Fibroblast of peridontal ligament (primary cell): ENCODE data around the gene GUCY2C.

Experiments used
- DNase-seq: peaks from one replicate; pipeline ENCODE4 v3.0.0-alpha.2; 2010; ENCODE audit errors: extremely low read depth

Gene GUCY2C

DNA sequence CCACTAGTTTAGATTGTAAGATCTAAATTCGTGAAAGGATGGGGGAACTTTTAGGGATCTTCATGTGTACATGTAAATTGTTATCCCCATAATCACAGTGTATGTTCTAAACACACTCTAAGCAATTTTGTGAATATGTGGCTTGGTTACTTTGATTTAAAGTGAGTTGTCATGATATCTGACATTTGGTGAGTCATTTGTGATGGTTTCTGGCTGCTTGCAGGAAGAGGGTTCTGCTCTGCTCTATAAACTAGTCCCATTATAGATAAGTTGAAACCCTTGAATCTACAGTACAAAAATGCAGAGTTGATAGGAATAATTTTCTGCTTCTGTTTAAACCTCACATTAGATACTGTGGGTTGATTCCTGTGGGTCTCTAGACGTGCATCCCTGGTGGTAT, 14.8 kb downstream of the GUCY2C start:
- DNase-seq = no peak

DNA sequence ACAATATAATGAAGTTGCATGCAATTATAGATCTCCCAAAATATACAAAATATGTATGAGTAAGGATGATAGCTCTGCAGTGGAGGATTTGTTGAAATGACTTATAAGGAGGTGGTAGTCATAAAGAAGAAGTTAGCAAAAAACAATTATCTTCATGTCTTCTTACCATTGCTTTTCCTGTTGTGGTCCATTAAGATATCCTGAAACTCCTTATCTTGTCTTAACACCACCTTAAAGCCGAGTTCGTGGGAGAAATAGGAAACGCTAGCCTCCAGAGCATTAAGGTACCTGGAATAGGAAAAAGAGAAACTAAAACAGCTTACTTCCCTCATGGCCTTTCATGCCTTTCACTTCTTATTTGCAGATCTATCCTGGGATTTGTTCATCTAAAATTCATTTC, 15.2 kb downstream of the GUCY2C start:
- DNase-seq = no peak

DNA sequence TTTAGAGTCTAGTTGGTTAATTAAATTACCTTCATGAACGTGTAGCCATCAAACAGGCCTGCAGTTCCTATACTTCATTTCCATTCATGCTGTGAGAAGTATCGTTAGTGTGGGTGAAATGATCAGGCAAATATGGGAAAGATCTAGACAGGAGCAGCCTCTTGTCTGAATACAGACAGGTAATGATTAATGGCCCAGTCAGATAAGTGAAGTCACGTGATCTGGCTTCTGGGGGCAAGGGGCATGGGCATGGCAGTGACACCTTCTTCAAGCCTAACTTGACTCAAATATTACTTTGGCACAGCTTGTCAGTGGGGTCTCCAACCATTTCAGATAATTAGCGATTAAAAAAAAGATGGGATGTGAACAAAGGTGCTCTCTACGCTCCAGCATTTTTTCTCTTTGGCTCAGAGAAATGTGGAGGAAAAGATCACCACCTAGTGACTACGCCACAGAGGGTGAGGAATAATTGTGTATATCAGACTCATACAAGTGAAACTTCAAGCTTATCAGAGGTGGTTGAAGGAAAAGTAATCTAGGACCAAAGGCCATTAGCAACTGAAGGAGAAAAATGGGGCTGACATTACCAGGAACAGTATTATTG, 17.8 kb downstream of the GUCY2C start:
- DNase-seq = no peak

DNA sequence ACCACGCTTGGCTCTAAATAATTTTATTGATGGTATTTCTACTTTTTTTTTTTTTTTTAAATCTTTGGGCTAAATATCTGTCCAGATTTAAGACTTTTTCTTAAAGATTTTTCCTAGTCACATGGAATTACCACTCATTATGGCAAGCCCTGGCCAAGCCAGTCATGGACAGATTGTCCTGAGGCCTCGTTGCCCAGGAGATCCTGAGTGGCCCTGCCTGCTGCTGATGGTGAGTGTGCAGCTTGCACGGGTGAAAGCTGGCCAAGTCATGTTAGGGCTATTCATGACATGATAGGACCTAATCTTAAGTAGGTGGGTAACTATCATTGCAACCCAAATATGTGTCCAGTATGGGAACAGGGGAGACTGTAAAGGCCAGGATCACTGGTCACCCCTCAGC, 27.8 kb downstream of the GUCY2C start:
- DNase-seq = no peak

DNA sequence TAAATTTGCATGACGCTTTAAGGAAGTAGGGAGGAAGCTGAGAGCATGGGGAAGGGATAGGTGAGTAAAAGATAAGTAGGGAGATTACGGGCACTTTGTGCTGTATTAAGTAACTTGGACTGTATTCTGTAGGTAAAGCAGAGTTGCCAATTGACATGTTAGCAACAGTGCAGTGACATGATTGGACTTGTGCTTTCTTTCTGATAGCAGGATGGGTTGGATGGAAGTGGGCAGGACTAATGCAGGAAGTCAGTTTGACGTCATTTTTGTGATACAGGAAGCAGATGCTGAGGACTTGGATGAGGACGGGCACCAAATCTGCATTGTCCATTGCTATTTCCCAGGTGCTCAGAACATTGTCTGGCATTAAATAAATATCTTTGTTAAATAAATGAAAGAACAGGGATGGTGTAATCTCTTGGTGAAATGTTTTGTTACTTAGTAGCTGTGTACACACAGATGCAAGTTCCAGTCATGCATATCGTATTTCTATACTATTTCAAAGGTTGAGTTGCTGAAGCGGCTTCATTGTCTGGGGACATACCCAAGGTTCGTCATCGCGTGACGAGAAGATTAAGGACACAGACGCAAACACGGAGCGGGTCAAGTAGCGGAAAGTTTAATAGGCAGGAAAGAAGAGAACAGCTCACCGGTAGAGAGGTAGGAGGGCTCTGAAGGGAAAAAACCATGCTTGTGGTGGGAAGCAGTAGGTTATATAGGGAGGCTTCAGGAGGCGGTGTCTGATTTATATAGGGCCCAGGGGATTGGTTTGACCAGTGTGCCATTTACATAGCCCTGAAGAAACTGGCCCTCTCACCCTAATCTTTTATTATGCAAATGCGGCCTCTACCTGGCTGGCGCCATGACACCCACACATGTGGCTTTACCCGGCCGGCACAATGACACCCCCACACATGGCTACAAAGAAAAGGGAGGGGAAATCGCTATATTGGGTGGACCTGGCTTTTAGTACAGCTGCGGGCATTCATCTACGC, 30.7 kb downstream of the GUCY2C start:
- DNase-seq = no peak

DNA sequence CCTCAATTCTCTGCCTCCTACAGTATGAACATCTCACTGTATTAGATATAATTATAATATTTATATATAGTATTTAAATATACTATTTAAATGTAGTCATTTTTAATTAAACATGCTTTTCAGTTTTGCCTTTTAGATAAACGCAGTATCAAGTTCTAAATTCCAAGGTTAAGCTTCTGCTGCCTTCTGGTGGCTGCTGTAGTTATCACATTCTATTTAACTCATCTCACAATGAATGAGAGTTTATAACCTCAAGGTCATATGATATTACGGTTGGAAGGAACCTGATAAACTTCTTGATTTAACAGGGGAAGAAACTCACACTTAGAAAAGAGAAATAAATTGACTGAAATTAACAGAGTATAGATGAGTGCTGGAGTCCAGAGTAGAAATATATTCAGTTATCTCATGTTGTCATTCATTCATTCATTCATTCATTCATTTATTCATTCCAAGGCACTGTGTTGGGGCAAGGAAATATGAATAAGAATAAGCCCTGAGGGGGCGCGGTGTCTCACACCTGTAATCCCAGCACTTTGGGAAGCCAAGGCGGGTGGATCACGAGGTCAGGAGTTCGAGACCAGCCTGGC, 31.9 kb downstream of the GUCY2C start:
- DNase-seq = peak; percentile 64

DNA sequence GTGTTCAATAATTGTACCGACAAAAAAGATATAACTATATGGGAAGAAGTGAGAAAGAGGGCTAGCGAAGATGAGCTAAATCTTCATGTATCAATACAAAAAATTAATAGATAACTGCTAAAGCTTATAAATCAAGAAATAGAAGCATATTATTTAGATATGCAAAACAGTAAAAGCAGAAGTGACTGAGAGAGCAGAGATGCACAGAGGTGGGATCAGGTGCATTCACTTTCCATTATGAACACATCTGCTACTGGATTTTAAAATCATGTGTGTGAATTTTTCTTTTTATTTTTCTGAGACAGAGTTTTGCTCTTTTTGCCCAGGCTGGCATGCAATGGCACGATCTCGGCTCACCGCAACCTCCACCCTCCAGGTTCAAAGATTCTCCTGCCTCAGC, 33.4 kb downstream of the GUCY2C start:
- no peak for DNase-seq

DNA sequence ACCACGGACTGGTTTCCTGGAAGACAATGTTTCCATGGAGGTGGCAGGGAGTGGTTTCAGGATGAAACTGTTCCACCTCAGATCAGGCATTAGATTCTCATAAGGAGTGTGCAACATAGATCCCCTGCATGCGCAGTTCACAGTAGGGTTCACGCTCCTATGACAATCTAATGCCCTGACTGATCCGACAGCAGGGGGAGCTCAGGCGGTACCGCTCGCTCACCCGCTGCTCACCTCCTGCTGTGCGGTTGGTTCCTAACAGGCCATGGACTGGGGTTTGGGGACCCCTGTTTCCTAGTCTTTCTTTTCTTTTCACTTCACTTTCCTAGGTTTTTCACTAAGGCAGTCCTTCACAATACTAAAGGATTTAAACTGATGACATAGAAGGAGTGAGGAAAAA, 39.6 kb downstream of the GUCY2C start:
- no peak for DNase-seq

DNA sequence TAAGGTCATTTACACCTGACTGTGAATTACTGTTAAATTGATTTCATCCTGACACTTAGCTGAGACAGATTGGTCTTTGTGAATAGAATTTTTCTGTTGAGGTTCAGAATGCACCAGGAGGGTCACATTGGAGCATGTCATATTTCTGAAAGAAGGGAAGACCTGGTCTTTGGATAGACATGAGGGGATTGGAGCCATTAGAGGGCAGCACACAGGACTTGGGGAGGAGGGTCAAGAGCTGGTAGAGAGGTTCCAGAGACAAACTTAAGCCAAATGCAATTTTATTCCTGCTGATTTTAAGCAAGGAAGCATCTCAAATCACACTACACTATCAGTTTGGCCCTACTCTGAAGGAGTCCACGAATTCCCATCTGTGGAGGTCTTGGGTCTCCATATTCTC, 41.1 kb downstream of the GUCY2C start:
- no peak for DNase-seq

DNA sequence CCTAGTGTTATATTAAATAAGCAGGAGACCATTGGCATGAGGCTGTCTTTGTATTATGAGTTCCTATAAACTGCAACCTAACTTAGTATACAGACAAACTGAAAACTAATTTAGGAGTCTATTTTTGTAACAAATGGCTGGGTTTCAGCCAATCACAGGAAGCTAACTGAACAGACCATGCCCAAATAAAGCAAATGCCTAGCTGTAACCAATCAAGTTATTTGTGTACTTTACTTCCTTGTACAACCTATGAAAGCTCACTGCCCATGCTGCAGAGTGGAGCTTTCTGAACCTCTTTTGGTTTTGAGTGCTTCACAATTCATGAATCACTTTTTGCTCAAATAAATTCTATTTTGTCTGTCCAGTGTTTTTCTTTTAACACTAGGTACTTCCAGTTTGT, 41.6 kb downstream of the GUCY2C start:
- no peak for DNase-seq

DNA sequence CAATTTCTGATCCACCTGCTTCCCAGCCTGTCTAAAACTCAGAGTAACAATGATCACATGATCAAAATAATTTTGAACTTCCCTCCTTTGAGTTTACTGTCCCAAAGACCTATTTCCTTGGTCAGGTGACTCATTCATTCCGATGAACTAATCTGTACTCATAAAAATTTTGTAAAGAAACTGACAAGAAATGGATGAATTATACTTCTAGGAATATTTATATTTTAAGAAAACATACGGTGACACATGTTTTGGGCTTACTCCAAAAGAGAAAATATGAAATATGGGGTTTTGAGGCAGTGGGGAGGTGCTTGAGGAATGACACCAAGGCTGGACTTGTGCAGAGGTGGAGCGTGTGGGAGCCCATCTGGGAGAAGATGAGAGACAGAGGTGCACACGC, 42.0 kb downstream of the GUCY2C start:
- DNase-seq = no peak

DNA sequence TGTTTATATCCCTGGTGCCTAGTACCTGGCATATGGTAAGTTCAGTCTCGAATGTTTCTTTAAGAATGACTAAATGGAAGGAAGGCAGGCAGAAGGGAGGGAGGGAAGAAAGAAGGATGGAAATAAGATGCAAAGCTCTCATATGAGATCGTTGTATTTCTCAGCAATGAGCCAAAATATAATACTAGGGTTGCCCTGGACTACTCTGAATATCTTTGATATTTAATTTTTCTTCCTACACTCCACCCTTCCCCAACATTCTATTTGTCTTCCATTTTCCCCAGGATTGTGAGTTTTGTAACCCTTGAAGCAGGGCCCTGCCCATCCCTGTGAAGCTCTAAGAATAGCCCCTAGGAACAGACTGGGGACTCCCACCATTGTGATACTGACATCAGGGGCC, 43.9 kb downstream of the GUCY2C start:
- DNase-seq = no peak

DNA sequence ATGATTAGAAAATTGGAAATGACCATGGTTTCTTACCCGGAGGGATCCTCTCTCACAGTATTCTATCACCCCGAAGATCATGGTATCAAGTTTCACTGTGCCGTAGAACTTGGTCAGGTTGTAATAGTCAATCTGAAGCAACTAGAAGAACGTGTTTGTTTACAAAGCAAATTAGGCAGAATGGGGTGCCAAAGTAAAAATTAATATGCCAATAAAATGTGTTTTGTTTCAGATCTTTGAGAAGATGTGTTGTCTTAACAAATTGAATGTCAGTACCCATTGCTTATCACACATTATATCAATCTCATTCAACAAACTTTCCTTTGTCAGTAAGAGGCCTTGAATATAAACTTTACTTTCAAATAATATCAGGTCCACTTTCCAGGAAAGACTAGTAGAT, 45.0 kb downstream of the GUCY2C start:
- DNase-seq = no peak

DNA sequence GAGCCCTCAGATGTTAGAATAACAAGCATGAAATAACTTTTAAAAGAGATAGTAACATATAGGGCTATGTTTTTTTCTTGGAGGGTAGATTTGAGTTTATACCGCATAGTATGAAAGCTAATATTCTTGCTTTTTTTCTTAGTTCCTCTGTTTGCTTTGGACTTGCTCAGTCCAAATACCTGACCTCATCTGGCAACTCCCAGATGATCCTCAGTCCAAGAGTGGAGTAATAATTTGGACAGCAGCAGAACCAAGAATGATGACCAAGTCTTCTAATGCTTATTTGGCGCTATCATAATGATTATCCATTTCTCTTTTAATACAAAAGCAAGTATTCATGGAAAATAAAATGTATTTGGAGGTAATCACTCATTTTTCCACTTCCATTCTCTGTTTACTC, 45.6 kb downstream of the GUCY2C start:
- no peak for DNase-seq

DNA sequence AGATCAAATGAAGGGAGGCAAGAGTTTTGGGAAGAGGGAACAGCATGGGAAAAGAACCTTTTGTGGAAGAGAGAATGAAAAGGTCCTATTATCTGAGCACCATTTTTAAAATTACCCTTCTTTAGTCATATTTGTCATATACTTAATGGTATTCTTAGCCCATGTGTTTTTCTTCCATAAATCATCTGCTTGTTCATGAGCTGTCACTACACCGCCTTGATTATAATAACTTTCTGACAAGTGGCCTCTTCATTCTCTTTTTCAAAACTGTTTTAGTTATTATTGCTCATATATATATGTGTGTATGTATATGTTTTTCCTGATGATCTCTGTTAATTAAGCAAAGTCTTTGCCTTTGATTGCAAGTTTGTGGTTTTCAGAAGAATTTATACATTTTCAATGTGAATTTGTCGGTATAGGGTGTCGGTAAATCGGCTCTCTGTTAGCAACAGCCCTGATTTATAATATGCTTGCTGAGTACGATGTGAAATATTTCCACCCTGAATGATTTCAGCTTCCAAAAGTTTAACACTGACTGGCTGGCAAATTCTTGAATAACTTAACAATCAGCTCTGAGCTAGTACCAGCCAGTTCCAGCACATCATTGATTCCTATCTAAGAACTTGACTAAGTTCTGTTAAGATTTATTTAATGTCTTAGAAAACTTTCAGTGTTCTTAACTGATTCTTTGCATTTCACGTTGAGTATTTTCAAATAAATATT, 49.2 kb downstream of the GUCY2C start:
- no peak for DNase-seq

DNA sequence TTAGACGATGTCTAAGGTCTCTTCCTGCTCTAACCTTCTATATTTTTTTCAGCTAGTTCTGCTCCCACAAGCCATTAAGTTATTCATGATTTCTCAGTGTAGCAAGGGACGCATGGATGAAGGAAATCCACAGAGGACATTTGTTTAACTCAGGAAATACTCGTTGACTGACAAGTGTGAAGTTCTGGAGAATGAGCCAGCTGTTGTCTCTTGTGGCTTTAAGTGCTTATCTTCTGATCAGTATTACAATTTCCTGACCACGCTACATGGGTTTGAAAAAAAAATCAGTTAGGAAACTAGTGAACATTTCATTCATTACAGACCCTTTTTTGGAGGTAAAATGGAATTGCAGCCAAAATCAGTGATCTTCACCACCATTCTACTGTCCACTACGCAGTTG, 53.1 kb downstream of the GUCY2C start:
- DNase-seq = no peak

DNA sequence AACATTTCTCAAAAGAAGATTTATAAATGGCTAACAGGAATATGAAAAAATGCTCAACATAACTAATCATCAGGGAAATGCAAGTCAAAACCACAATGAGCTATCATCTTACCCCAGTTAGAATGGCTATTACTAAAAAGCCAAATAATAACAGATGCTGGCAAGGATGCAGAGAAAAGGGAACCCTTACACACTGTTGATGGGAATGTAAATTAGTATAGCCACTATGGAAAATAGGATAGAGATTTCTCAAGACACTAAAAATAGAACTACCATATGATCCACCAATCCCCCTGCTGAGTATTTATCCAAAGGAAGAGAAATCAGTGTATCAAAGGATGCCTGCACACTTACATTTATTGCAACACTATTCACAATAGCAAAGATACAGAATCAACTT, 58.3 kb downstream of the GUCY2C start:
- DNase-seq = no peak

DNA sequence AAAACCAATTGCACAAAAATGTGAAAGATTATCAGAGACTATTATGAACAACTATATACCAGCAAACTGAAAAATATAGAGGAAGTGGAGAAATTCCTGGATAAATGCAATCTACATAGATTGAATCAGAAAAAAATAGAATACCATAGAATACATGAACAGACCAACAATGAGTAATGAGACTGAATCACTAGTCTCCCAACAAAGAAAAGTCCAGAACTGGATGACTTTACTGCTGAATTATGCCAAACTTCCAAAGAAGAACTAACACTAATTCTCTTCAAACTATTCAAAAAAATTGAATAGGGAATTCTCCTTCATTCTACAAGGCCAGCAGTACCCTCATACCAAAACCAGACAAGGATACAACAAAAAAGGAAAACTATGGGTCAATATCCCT, 60.6 kb downstream of the GUCY2C start:
- no peak for DNase-seq

DNA sequence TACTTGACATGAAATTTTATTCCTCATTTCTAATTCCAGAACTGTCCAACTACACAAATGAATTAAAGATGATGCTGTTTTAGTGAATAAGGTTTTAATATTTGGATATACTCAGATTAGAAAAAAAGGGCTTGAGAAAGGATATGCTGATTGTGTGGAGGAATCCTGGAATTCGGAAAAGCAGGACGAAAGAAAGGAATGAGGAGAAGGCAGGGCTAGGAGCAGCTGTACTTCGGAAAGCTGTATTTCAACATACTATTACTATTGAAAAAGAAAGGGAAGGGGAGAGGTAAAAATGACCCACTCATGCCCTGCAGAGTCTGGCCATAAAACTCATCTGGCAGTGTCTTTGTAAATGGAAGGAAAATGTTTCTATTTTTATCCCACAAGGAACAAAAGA, 65.6 kb downstream of the GUCY2C start:
- DNase-seq = no peak

DNA sequence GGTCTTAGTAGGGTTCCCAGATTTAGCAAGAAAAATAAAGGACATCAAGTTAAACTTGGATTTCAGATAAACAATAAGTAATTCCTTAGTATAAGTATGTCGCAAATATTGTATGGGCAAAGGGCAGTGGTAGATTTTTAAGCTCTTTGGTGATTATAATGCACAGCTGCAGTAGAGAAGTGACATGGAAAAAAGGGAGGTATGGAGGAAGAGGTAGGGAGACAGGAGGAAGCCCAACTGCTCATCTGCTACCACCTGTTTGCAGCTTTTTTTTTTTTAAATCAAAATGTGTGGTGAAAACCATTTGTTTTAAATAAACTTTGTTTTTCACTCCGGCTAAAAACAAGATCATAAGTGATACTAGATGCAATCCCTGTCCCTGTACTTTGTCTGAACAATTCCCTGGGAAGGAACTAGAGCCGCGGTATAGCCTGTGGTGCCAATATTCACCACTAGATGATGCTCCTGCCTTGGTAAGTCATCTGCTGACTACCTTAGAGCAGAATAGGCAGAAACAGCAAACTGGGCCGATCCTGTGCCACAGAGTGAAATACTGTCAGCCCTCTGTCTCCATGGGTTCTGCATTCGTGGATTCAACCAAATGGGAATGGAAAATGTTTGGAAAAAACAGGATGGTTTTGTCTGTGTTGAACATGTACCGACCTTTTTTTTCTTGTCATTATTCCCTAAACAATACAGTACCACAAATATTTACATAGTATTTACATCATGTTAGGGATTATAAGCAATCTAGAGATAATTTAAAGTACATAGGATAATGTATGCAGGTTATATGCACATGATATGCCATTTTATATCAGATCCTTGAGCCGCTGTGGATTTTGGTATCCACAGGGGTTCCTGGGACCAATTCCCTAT, 66.3 kb downstream of the GUCY2C start:
- DNase-seq = peak; percentile 73

DNA sequence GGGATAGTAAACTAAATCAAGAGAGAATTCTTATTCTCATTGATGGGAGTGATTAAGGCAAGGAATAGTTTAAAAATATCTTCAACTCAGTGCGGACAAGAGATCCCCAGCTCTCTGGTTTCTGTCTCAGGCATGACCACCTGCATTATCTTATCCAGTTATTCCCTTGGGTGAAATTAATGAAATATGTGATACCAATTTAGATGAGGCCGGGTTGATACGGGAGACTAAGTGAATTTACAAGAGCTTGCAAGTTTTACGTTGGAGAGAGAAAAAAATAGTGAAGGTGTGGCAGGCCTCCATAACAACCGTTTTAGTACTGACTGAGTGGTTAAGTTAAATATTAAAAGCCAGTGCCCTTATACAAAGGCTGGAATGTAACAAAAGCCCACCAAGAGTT, 67.6 kb downstream of the GUCY2C start:
- DNase-seq = no peak
